Smooth muscle cell (in vitro differentiated cells): ENCODE measurements around the gene SLC6A8. TPM values are rescaled to one million over a fixed set of nuclear protein-coding genes. Genes with fewer than 3 reads are reported as not detected.
"Not testable (repeated sequence)": the region's sequence is repeated elsewhere in the genome, so short reads cannot be mapped to it uniquely, and the experiment has no call there.

Experiments used
- DNase-seq: peaks from one replicate; lab custom pipeline; 2025; ENCODE audit not compliant: unreplicated experiment; lab: John Stamatoyannopoulos, UW
- H2AFZ ChIP-seq: fragments of 200-600 bp; sonication (generic); 2 replicates; pipeline ENCODE4 v1.6.0; 2016; ENCODE audit warnings: antibody characterized with exemption, low read depth, mild to moderate bottlenecking
- H3F3A ChIP-seq: fragments of 200-600 bp; sonication (generic); 2 replicates; pipeline ENCODE4 v1.6.0; 2017; ENCODE audit warnings: antibody characterized with exemption, low read depth
- H3K27ac ChIP-seq: fragments of 200-600 bp; sonication (generic); 2 replicates; pipeline ENCODE4 v1.5.1; 2016; ENCODE audit warnings: low read depth, mild to moderate bottlenecking
- H3K27me3 ChIP-seq: fragments of 200-600 bp; sonication (generic); 2 replicates; pipeline ENCODE4 v1.6.1; 2016; ENCODE audit warnings: low read depth, mild to moderate bottlenecking
- H3K36me3 ChIP-seq: fragments of 200-600 bp; sonication (generic); 2 replicates; pipeline ENCODE4 v1.5.1; 2016; ENCODE audit warnings: low read depth
- H3K4me1 ChIP-seq: fragments of 200-600 bp; sonication (generic); 2 replicates; pipeline ENCODE4 v1.5.1; 2016; ENCODE audit warnings: low read depth
- H3K4me2 ChIP-seq: fragments of 200-600 bp; sonication (generic); 2 replicates; pipeline ENCODE4 v1.6.0; 2016; ENCODE audit warnings: mild to moderate bottlenecking
- H3K4me3 ChIP-seq: fragments of 200-600 bp; sonication (generic); 2 replicates; pipeline ENCODE4 v1.5.1; 2016; ENCODE audit warnings: mild to moderate bottlenecking
- H3K79me2 ChIP-seq: fragments of 200-600 bp; sonication (generic); 2 replicates; pipeline ENCODE4 v1.6.0; 2016; ENCODE audit warnings: low read depth, mild to moderate bottlenecking
- H3K9ac ChIP-seq: fragments of 200-600 bp; sonication (generic); 2 replicates; pipeline ENCODE4 v1.6.0; 2016; ENCODE audit warnings: low read depth
- H3K9me3 ChIP-seq: fragments of 200-600 bp; sonication (generic); replicated peaks from 2 replicates; pipeline ENCODE4 v1.5.1; 2016; ENCODE audit warnings: low read depth
- H4K20me1 ChIP-seq: fragments of 200-600 bp; sonication (generic); 2 replicates; pipeline ENCODE4 v1.6.0; 2016; ENCODE audit warnings: low read depth
- WGBS: methylation state at CpG from one replicate; pipeline ENCODE4 v1.1.7; 2016; ENCODE audit warnings: low lambda C conversion rate; 5-methylcytosine and 5-hydroxymethylcytosine counted together
- polyA plus RNA-seq: library from polyadenylated mRNA; unstranded; fragments of >200 nt; fragmentation: Nextera tagmentation; extraction: Ambion mirVana; gene quantifications from 2 replicates; pipeline ENCODE4 v1.2.1, GENCODE V29; 2016
- total RNA-seq: library from RNA; depleted of rRNA; stranded (reverse); fragments of >200 nt; gene quantifications from 2 replicates; pipeline ENCODE4 v1.2.3, GENCODE V29; 2014
- TF ChIP-seq, protein P1 (sequence below): fragments of 200-600 bp; sonication (generic); IDR thresholded peaks from 2 replicates; pipeline ENCODE4 v1.5.1; 2017; ENCODE audit warnings: borderline replicate concordance, mild to moderate bottlenecking, antibody characterized with exemption; ENCODE audit not compliant: insufficient read depth, poor library complexity, severe bottlenecking

Gene SLC6A8
- total and polyA plus RNA-seq, 2 experiments from 2014 or later: 45.2 to 98.1 TPM

DNA sequence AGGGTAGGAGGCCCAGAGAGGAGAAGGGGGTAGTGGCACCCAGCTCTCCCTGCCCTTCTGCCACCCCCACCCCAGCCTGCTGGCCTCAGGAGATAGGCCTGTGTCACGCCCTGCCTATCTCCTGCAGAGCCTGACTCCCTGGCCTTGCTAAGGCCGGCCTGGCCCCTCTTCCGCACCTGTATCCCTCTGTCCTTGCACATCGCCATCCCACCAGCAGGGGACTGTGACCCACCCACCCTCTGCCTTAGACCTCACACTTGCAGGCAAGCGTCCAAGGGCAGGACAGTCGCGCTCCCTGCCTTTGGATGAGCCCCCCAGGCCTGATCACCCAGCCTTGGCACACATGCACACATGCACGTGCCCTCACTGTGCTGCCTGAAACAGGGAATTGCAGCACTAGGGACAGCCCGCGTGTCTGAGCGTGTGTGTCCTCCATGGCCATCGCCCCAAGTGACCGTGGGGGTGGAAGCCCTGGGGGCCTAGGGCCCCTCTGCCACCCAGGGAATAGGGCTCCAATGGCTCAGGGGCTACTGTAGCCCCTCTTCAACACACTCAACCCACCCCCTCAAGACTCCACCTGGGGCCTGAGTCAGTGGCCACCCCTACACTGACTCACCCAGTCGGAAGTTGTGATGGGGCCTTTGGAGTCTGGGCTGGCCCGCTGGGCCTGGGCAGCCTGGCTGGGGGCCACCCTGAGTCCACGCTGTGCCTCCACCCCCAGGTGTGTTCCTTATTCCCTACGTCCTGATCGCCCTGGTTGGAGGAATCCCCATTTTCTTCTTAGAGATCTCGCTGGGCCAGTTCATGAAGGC lies 2.1 kb downstream of the SLC6A8 start:
- Histone ChIP-seq H2AFZ (no peak overlapping the region), H3K9me3 (no peaks in the 10 kb centered on the region), H3K4me3 (peak overlapping the region; percentile 54), H3K4me2 (peak overlapping the region; percentile 81), H3K27me3 (no peaks in the 10 kb centered on the region), H3K9ac (no peak overlapping the region), H3K79me2 (no peaks in the 10 kb centered on the region), H3K4me1 (no peaks in the 10 kb centered on the region), H3F3A (no peaks in the 10 kb centered on the region), H3K27ac (no peak overlapping the region), H4K20me1 (peaks cover 27% of the 10 kb centered on the region), H3K36me3 (no peaks in the 10 kb centered on the region)
- no peak for DNase-seq
- TF ChIP-seq, protein P1, sequence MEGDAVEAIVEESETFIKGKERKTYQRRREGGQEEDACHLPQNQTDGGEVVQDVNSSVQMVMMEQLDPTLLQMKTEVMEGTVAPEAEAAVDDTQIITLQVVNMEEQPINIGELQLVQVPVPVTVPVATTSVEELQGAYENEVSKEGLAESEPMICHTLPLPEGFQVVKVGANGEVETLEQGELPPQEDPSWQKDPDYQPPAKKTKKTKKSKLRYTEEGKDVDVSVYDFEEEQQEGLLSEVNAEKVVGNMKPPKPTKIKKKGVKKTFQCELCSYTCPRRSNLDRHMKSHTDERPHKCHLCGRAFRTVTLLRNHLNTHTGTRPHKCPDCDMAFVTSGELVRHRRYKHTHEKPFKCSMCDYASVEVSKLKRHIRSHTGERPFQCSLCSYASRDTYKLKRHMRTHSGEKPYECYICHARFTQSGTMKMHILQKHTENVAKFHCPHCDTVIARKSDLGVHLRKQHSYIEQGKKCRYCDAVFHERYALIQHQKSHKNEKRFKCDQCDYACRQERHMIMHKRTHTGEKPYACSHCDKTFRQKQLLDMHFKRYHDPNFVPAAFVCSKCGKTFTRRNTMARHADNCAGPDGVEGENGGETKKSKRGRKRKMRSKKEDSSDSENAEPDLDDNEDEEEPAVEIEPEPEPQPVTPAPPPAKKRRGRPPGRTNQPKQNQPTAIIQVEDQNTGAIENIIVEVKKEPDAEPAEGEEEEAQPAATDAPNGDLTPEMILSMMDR: no peak
- 79% methylated on average over 19 of the region's 19 CpGs for WGBS

DNA sequence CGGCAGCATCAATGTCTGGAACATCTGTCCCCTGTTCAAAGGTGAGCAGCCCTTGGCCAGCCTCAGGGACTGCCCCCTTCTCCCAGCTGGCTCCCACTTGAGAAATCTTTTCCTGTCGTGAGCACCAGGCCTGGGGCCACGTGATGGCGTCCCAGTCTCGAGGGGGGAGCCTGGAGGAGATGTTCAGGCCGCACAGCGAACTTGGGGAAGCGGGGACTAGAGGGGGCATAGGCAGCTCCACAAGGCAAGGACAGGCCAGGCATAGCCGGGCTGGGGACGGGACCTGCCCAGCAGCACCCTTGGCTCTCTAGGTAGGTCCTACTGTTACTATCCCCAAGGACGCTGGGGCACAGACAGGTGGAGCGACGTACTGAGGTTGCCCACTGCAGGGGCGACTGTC lies 2.7 kb downstream of the SLC6A8 start:
- H3K27ac ChIP-seq: no peak overlapping the region
- peaks cover 27% of the 10 kb centered on the region for H4K20me1 ChIP-seq
- no peaks in the 10 kb centered on the region for H3K4me1 ChIP-seq
- no peaks in the 10 kb centered on the region for H3K27me3 ChIP-seq
- H3K4me2 ChIP-seq: peak overlapping the region; percentile 81
- TF ChIP-seq, protein P1: no peak
- no peak overlapping the region for H3K4me3 ChIP-seq
- no peaks in the 10 kb centered on the region for H3K36me3 ChIP-seq
- H2AFZ ChIP-seq: no peak overlapping the region
- no peak overlapping the region for H3K9ac ChIP-seq
- H3K9me3 ChIP-seq: no peaks in the 10 kb centered on the region
- no peak for DNase-seq
- no peaks in the 10 kb centered on the region for H3F3A ChIP-seq
- H3K79me2 ChIP-seq: no peaks in the 10 kb centered on the region
- WGBS: 91% methylated on average over 14 of the region's 14 CpGs

DNA sequence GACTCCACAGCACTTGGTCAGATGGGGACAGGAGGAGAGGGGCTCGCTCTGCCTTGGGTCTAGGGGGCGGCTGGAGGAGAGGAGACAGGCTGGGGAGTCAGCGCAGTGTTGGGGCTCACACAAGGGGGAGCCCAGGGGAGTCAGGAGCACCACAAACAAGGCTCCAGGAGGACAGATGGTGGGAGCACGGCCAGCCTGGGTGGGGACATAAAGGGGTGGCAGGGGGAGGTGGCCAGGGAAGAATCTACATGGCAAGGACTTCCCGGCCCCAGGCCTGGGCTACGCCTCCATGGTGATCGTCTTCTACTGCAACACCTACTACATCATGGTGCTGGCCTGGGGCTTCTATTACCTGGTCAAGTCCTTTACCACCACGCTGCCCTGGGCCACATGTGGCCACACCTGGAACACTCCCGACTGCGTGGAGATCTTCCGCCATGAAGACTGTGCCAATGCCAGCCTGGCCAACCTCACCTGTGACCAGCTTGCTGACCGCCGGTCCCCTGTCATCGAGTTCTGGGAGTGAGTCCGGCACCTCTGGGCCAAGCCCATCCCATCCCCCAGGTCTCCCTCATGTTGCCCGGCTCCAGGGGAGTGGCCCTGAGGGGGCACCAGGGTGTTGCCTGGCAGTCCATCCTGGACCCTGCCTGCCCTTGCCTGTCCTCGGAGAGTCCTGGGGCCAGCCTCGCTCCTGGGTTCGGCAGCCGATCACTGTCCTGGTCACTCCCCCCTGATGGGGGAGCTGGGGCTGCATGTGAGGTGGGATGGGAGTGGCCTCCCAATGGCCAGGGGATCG lies 3.5 kb downstream of the SLC6A8 start:
- H3K4me2 ChIP-seq, H3F3A ChIP-seq, H3K9ac ChIP-seq, H2AFZ ChIP-seq, H3K4me1 ChIP-seq, DNase-seq, H3K27ac ChIP-seq, H3K36me3 ChIP-seq, H3K4me3 ChIP-seq, H3K79me2 ChIP-seq, H3K27me3 ChIP-seq, H3K9me3 ChIP-seq: not testable (repeated sequence)
- peaks cover 27% of the 10 kb centered on the region for H4K20me1 ChIP-seq
- 89% methylated on average over 15 of the region's 21 CpGs for WGBS

DNA sequence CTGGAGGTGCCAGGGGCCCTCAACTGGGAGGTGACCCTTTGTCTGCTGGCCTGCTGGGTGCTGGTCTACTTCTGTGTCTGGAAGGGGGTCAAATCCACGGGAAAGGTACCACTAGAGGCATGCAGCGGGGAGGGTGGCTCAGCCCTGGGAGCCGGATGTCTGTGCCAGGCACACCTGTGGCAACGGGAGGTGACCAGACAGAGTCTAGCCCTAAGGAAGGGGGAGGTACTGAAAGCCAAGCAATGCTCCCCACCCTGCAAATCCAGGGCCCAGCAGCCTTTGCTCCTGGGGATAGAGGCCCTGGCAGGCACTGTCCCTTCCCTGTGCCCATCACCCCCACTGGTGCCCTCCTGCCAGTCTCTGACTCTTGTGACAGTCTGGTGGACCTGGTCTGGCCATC lies 4.3 kb downstream of the SLC6A8 start:
- Histone ChIP-seq H3K27me3 (no peaks in the 10 kb centered on the region), H3K4me3 (no peak overlapping the region), H4K20me1 (peaks cover 27% of the 10 kb centered on the region), H3K79me2 (no peaks in the 10 kb centered on the region), H3K4me1 (no peaks in the 10 kb centered on the region), H3K4me2 (no peak overlapping the region), H3K36me3 (no peaks in the 10 kb centered on the region), H3K9ac (no peak overlapping the region), H3F3A (no peaks in the 10 kb centered on the region), H2AFZ (no peak overlapping the region), H3K27ac (no peak overlapping the region), H3K9me3 (no peaks in the 10 kb centered on the region)
- WGBS: 77% methylated on average over 4 of the region's 4 CpGs
- DNase-seq: no peak
- TF ChIP-seq, protein P1: no peak
